Neuronal stem cell (in vitro differentiated cells): Measurements from ENCODE around the gene KIF18B.

ENCODE experiments used
- DNase-seq: peaks from one replicate; pipeline ENCODE4 v3.0.0-alpha.2; 2013; ENCODE audit warnings: low spot score
- H2AFZ ChIP-seq: one replicate; pipeline ENCODE4 v1.6.1; 2013; ENCODE audit warnings: mild to moderate bottlenecking, low read length, inconsistent platforms
- H2AK5ac ChIP-seq: 2 replicates; pipeline ENCODE4 v1.6.1; 2013; ENCODE audit warnings: low read depth, mild to moderate bottlenecking, inconsistent platforms, low read length, moderate library complexity, mixed read lengths
- H2BK120ac ChIP-seq: 2 replicates; pipeline ENCODE4 v1.6.1; 2013; ENCODE audit warnings: low read depth, mild to moderate bottlenecking, inconsistent platforms, low read length, moderate library complexity, mixed read lengths
- H2BK12ac ChIP-seq: one replicate; pipeline ENCODE4 v1.6.1; 2013; ENCODE audit warnings: low read length, inconsistent platforms
- H2BK15ac ChIP-seq: 2 replicates; pipeline ENCODE4 v1.6.1; 2013; ENCODE audit warnings: mild to moderate bottlenecking, low read length, inconsistent platforms, mixed read lengths
- H2BK5ac ChIP-seq: one replicate; pipeline ENCODE4 v1.6.1; 2013; ENCODE audit warnings: inconsistent platforms, mild to moderate bottlenecking, low read length, moderate library complexity
- H3K14ac ChIP-seq: one replicate; pipeline ENCODE4 v1.6.1; 2013; ENCODE audit warnings: low read length, inconsistent platforms
- H3K18ac ChIP-seq: 2 replicates; pipeline ENCODE4 v1.6.1; 2013; ENCODE audit warnings: low read length, inconsistent platforms
- H3K23ac ChIP-seq: 2 replicates; pipeline ENCODE4 v1.6.1; 2013; ENCODE audit warnings: low read depth, mild to moderate bottlenecking, mixed read lengths, low read length, inconsistent platforms; ENCODE audit not compliant: poor library complexity
- H3K27ac ChIP-seq: replicated peaks from 3 replicates; pipeline ENCODE4 v1.5.1; 2013; ENCODE audit warnings: low read length, inconsistent platforms
- H3K27me3 ChIP-seq, 3 experiments: 2 replicates each; pipeline ENCODE4 v1.6.1; 2013; ENCODE audit warnings: low read length in 3 of 3, mild to moderate bottlenecking in 2 of 3, inconsistent platforms in 1 of 3, low read depth in 1 of 3, mixed read lengths in 1 of 3, moderate library complexity in 1 of 3; ENCODE audit not compliant: control insufficient read depth in 3 of 3, insufficient read depth in 3 of 3
- H3K36me3 ChIP-seq, 2 donors: replicated peaks in 1 of 2; 2 replicates each; pipeline ENCODE4 v1.6.1; 2013; ENCODE audit warnings: low read length in 2 of 2; ENCODE audit not compliant: control insufficient read depth in 2 of 2, insufficient read depth in 2 of 2
- H3K4ac ChIP-seq: 2 replicates; pipeline ENCODE4 v1.6.1; 2013; ENCODE audit warnings: inconsistent platforms, mild to moderate bottlenecking, low read length, moderate library complexity
- H3K4me1 ChIP-seq, 2 donors: 1 replicate in 1 of 2; 2 replicates in 1 of 2; pipeline ENCODE4 v1.6.1; 2013; ENCODE audit warnings: low read length in 2 of 2, low read depth in 1 of 2; ENCODE audit not compliant: control insufficient read depth in 2 of 2, insufficient read depth in 1 of 2
- H3K4me2 ChIP-seq: one replicate; pipeline ENCODE4 v1.6.1; 2013; ENCODE audit warnings: mild to moderate bottlenecking, low read length, inconsistent platforms; ENCODE audit not compliant: insufficient read depth, poor library complexity, severe bottlenecking
- H3K4me3 ChIP-seq, 2 donors: 2 replicates each; pipeline ENCODE4 v1.5.1; 2013; ENCODE audit warnings: low read length in 2 of 2, mild to moderate bottlenecking in 2 of 2, inconsistent platforms in 1 of 2, moderate library complexity in 1 of 2
- H3K79me1 ChIP-seq: one replicate; pipeline ENCODE4 v1.6.1; 2013; ENCODE audit warnings: low read depth, mild to moderate bottlenecking, inconsistent platforms, low read length, moderate library complexity
- H3K9ac ChIP-seq: one replicate; pipeline ENCODE4 v1.6.1; 2013; ENCODE audit warnings: mild to moderate bottlenecking, low read depth, low read length, inconsistent platforms; ENCODE audit not compliant: poor library complexity
- H3K9me3 ChIP-seq, 2 donors: replicated peaks in 1 of 2; 2 replicates each; pipeline versions ENCODE3 to v1.6.1; 2013; ENCODE audit warnings: low read length in 2 of 2, mild to moderate bottlenecking in 2 of 2, inconsistent platforms in 1 of 2, low read depth in 1 of 2, mixed read lengths in 1 of 2, moderate library complexity in 1 of 2; ENCODE audit not compliant: control insufficient read depth in 2 of 2, insufficient read depth in 1 of 2
- H4K8ac ChIP-seq: one replicate; pipeline ENCODE4 v1.6.1; 2013; ENCODE audit warnings: low read depth, mild to moderate bottlenecking, inconsistent platforms, low read length, moderate library complexity
- H4K91ac ChIP-seq: one replicate; pipeline ENCODE4 v1.6.1; 2013; ENCODE audit warnings: low read length, low read depth, mild to moderate bottlenecking, inconsistent platforms; ENCODE audit not compliant: poor library complexity
- WGBS, 2 donors: extraction: QIAGEN DNeasy Blood & Tissue Kit; methylation state at CpG; one replicate each; pipeline ENCODE4 v1.1.7; 2013; ENCODE audit warnings: missing lambda C conversion rate in 2 of 2, mixed read lengths in 1 of 2; ENCODE audit not compliant: insufficient read length in 2 of 2, insufficient replicate concordance in 1 of 2; ENCODE audit errors: extremely low coverage in 2 of 2; 5-methylcytosine and 5-hydroxymethylcytosine counted together

The KIF18B gene

GRCh38 chr17:44902135-44902760 is 45.3 kb downstream of the KIF18B start:
- Histone ChIP-seq H3K79me1 (peaks cover 5% of the 10 kb centered on the region), H3K4me1 (peaks cover 1 to 17% of the 10 kb centered on the region in 2 donors), H4K91ac (no peak overlapping the region), H3K36me3 (peaks cover 0 to 2% of the 10 kb centered on the region in 2 donors), H3K9ac (no peak overlapping the region), H2AK5ac (no peak overlapping the region), H4K8ac (no peak overlapping the region), H2AFZ (no peak overlapping the region), H2BK5ac (no peak overlapping the region), H3K4me2 (no peak overlapping the region), H3K4me3 (no peak overlapping the region), H3K23ac (no peak overlapping the region), H3K27ac (no peak overlapping the region), H3K27me3 (peaks cover 0 to under 1% (median 0%) of the 10 kb centered on the region in 3 experiments), H3K4ac (no peak overlapping the region), H2BK15ac (no peak overlapping the region), H2BK12ac (no peak overlapping the region), H2BK120ac (no peak overlapping the region), H3K9me3 (no peaks in the 10 kb centered on the region), H3K18ac (no peak overlapping the region), H3K14ac (no peak overlapping the region)
- no CpG with 5 or more reads among the region's 17 CpGs for WGBS, 2 donors
- no peak for DNase-seq

GRCh38 chr17:44901411-44901921 is 46.1 kb downstream of the KIF18B start:
- Histone ChIP-seq H2AFZ (no peak overlapping the region), H4K8ac (no peak overlapping the region), H3K4me2 (no peak overlapping the region), H3K4ac (no peak overlapping the region), H2BK12ac (no peak overlapping the region), H2AK5ac (no peak overlapping the region), H3K18ac (no peak overlapping the region), H3K9me3 (no peaks in the 10 kb centered on the region), H2BK120ac (no peak overlapping the region), H3K27ac (no peak overlapping the region), H4K91ac (no peak overlapping the region), H3K4me1 (peaks cover 1 to 16% of the 10 kb centered on the region in 2 donors), H3K4me3 (no peak overlapping the region), H2BK15ac (no peak overlapping the region), H3K23ac (no peak overlapping the region), H2BK5ac (no peak overlapping the region), H3K79me1 (peaks cover 5% of the 10 kb centered on the region), H3K9ac (no peak overlapping the region), H3K14ac (no peak overlapping the region), H3K27me3 (no peaks in the 10 kb centered on the region), H3K36me3 (peaks cover 2 to 3% of the 10 kb centered on the region in 2 donors)
- no CpG with 5 or more reads among the region's 4 CpGs for WGBS, 2 donors
- no peak for DNase-seq

GRCh38 chr17:44900894-44901293 is 46.7 kb downstream of the KIF18B start:
- WGBS, 2 donors, result no CpG with 5 or more reads among the region's 3 CpGs
- no peak for DNase-seq
- no peak overlapping the region for H3K14ac ChIP-seq

GRCh38 chr17:44899074-44899782 is 48.3 kb downstream of the KIF18B start, which contains the start of gene EFTUD2:
EFTUD2 (minus strand) TSS chr17:44899445; CDS start chr17:44894521, 4,924 bp downstream.
- Histone ChIP-seq H3K36me3 (peaks cover 5 to 24% of the 10 kb centered on the region in 2 donors), H2BK15ac (no peak within 1 kb of the TSS), H3K4me2 (peak within 1 kb of the TSS; percentile 75), H2AK5ac (no peak within 1 kb of the TSS), H4K8ac (no peak within 1 kb of the TSS), H3K27me3 (no peaks in the 10 kb centered on the region), H3K14ac (no peak within 1 kb of the TSS), H3K4me3 (peak within 1 kb of the TSS; percentile 90 to 95), H2AFZ (peak within 1 kb of the TSS; percentile 98), H4K91ac (no peak within 1 kb of the TSS), H3K9ac (peak within 1 kb of the TSS; percentile 83), H3K27ac (peak within 1 kb of the TSS; percentile 76), H2BK12ac (no peak within 1 kb of the TSS), H3K79me1 (peaks cover 5% of the 10 kb centered on the region), H2BK5ac (peak within 1 kb of the TSS; percentile 98), H3K4me1 (peaks cover 0 to 3% of the 10 kb centered on the region in 2 donors), H2BK120ac (no peak within 1 kb of the TSS), H3K18ac (peak within 1 kb of the TSS; percentile 98), H3K23ac (peak within 1 kb of the TSS; percentile 68), H3K9me3 (no peaks in the 10 kb centered on the region), H3K4ac (no peak within 1 kb of the TSS)
- DNase-seq, result peak; percentile 92
- no CpG with 5 or more reads among the region's 54 CpGs for WGBS, 2 donors

More at GRCh38 chr17:44900894-44901293, 46.7 kb downstream of the KIF18B start:
- Histone ChIP-seq H2AFZ (no peak overlapping the region), H3K23ac (no peak overlapping the region), H3K36me3 (peaks cover 2 to 8% of the 10 kb centered on the region in 2 donors), H2BK5ac (no peak overlapping the region), H3K18ac (no peak overlapping the region), H3K9me3 (no peaks in the 10 kb centered on the region), H2AK5ac (no peak overlapping the region), H3K27me3 (no peaks in the 10 kb centered on the region), H3K79me1 (peaks cover 5% of the 10 kb centered on the region), H3K4me1 (peaks cover under 1 to 10% of the 10 kb centered on the region in 2 donors), H3K4me3 (no peak overlapping the region), H3K9ac (no peak overlapping the region), H2BK15ac (no peak overlapping the region), H4K91ac (no peak overlapping the region), H2BK120ac (no peak overlapping the region), H2BK12ac (no peak overlapping the region), H3K4ac (no peak overlapping the region), H4K8ac (no peak overlapping the region), H3K27ac (no peak overlapping the region), H3K4me2 (no peak overlapping the region)
